ENCODE data around the gene DOK4.

The DOK4 gene

GRCh38 chr16:57422026-57422944 lies 64.0 kb downstream of the DOK4 start:
- peak; percentile 22 for DNase-seq (ENCODE audit: low read depth)
- no peak overlapping the region for H3K4me3 ChIP-seq (ENCODE audit: low read depth, low read length)
